Hepatocyte (in vitro differentiated cells): Measurements from ENCODE around the gene ADGRF3. TPM values are rescaled to one million over a fixed set of nuclear protein-coding genes. Genes with fewer than 3 reads are reported as not detected.
"Not testable (repeated sequence)": the region's sequence is repeated elsewhere in the genome, so short reads cannot be mapped to it uniquely, and the experiment has no call there.

Source experiments
- DNase-seq: peaks from one replicate; pipeline ENCODE4 v3.0.0-alpha.2; 2016; ENCODE audit warnings: low spot score
- H2AFZ ChIP-seq: fragments of 200-600 bp; sonication (generic); 2 replicates; pipeline ENCODE4 v1.6.0; 2016; ENCODE audit warnings: antibody characterized with exemption, mild to moderate bottlenecking
- H3K27ac ChIP-seq: fragments of 200-600 bp; sonication (generic); 2 replicates; pipeline ENCODE4 v1.5.1; 2016; ENCODE audit warnings: mild to moderate bottlenecking
- H3K27me3 ChIP-seq: fragments of 200-600 bp; sonication (generic); 2 replicates; pipeline ENCODE4 v1.6.1; 2016
- H3K36me3 ChIP-seq: fragments of 200-600 bp; sonication (generic); replicated peaks from 2 replicates; pipeline ENCODE4 v1.5.1; 2016; ENCODE audit warnings: low read depth; ENCODE audit not compliant: insufficient read depth
- H3K4me1 ChIP-seq: fragments of 200-600 bp; sonication (generic); 2 replicates; pipeline ENCODE4 v1.5.1; 2016; ENCODE audit warnings: mild to moderate bottlenecking, moderate library complexity; ENCODE audit not compliant: insufficient read depth
- H3K4me2 ChIP-seq: fragments of 200-600 bp; sonication (generic); 2 replicates; pipeline ENCODE4 v1.6.0; 2016
- H3K4me3 ChIP-seq: fragments of 200-600 bp; sonication (generic); 2 replicates; pipeline ENCODE4 v1.5.1; 2016; ENCODE audit warnings: mild to moderate bottlenecking
- H3K79me2 ChIP-seq: fragments of 200-600 bp; sonication (generic); 2 replicates; pipeline ENCODE4 v1.6.0; 2017; ENCODE audit warnings: mild to moderate bottlenecking
- H3K9me2 ChIP-seq: fragments of 200-600 bp; sonication (generic); replicated peaks from 2 replicates; pipeline ENCODE4 v1.6.0; 2017; ENCODE audit warnings: mild to moderate bottlenecking; ENCODE audit not compliant: insufficient read depth
- H3K9me3 ChIP-seq: fragments of 200-600 bp; sonication (generic); 2 replicates; pipeline ENCODE4 v1.5.1; 2016; ENCODE audit warnings: low read depth, mild to moderate bottlenecking
- H4K20me1 ChIP-seq: fragments of 200-600 bp; sonication (generic); 2 replicates; pipeline ENCODE4 v1.6.0; 2016; ENCODE audit warnings: mild to moderate bottlenecking; ENCODE audit not compliant: insufficient read depth, poor library complexity, severe bottlenecking
- CTCF ChIP-seq: fragments of 200-600 bp; sonication (generic); IDR thresholded peaks from 2 replicates; pipeline ENCODE4 v1.5.1; 2016; ENCODE audit warnings: antibody characterized with exemption, mild to moderate bottlenecking; ENCODE audit not compliant: poor library complexity
- EZH2 ChIP-seq: fragments of 200-600 bp; sonication (generic); IDR thresholded peaks from 2 replicates; pipeline ENCODE4 v1.6.1; 2016; ENCODE audit warnings: antibody characterized with exemption, mild to moderate bottlenecking, borderline replicate concordance
- EZH2phosphoT487 ChIP-seq: fragments of 200-600 bp; sonication (generic); IDR thresholded peaks from one replicate; pipeline ENCODE4 v1.6.1; 2018; ENCODE audit warnings: antibody characterized with exemption, mild to moderate bottlenecking, low read depth, moderate library complexity; ENCODE audit not compliant: unreplicated experiment, severe bottlenecking
- WGBS: methylation state at CpG from one replicate; pipeline ENCODE4 v1.1.6; 2016; ENCODE audit warnings: low lambda C conversion rate; ENCODE audit errors: missing lambda C conversion rate; 5-methylcytosine and 5-hydroxymethylcytosine counted together
- polyA plus RNA-seq: library from polyadenylated mRNA; unstranded; fragments of >200 nt; fragmentation: Nextera tagmentation; extraction: Ambion mirVana; gene quantifications from 2 replicates; pipeline ENCODE4 v1.2.1, GENCODE V29; 2016
- total RNA-seq: library from RNA; depleted of rRNA; stranded (reverse); fragments of >200 nt; gene quantifications from 2 replicates; pipeline ENCODE4 v1.2.3, GENCODE V29; 2014

Gene ADGRF3
- total and polyA plus RNA-seq, 2 experiments from 2014 or later: 0.63 to 1.3 TPM

- Histone ChIP-seq H3K4me1 (no peaks in the 10 kb centered on the region), H3K36me3 (no peaks in the 10 kb centered on the region), H3K79me2 (no peaks in the 10 kb centered on the region), H3K27me3 (no peaks in the 10 kb centered on the region), H3K4me3 (no peak overlapping the region), H3K27ac (peak overlapping the region; percentile 38), H2AFZ (no peak overlapping the region), H3K4me2 (no peak overlapping the region), H3K9me3 (no peaks in the 10 kb centered on the region), H3K9me2 (no peaks in the 10 kb centered on the region), H4K20me1 (no peaks in the 10 kb centered on the region)
- TF ChIP-seq EZH2 (no peak), EZH2phosphoT487 (no peak), CTCF (no peak)
- WGBS: 88% methylated on average over 2 of the region's 2 CpGs
- no peak for DNase-seq
Measured at GRCh38 chr2:26273501-26273900, 73.1 kb downstream of the ADGRF3 start.

- H3K4me1 ChIP-seq: no peaks in the 10 kb centered on the region
- no peaks in the 10 kb centered on the region for H3K27me3 ChIP-seq
- no peak overlapping the region for H3K4me3 ChIP-seq
- H3K4me2 ChIP-seq: no peak overlapping the region
- no peak overlapping the region for H3K27ac ChIP-seq
- no peak overlapping the region for H2AFZ ChIP-seq
- H3K36me3 ChIP-seq: no peaks in the 10 kb centered on the region
- H3K9me3 ChIP-seq: no peaks in the 10 kb centered on the region
- TF ChIP-seq EZH2: no peak
- H3K79me2 ChIP-seq: no peaks in the 10 kb centered on the region
- H4K20me1 ChIP-seq: no peaks in the 10 kb centered on the region
- DNase-seq: no peak
- no peaks in the 10 kb centered on the region for H3K9me2 ChIP-seq
Measured at GRCh38 chr2:26270373-26270772, 76.2 kb downstream of the ADGRF3 start.

GRCh38 chr2:26269571-26270158 lies 76.9 kb downstream of the ADGRF3 start:
- Histone ChIP-seq H3K79me2 (no peaks in the 10 kb centered on the region), H3K9me3 (no peaks in the 10 kb centered on the region), H3K9me2 (no peaks in the 10 kb centered on the region), H3K4me1 (no peaks in the 10 kb centered on the region), H2AFZ (no peak overlapping the region), H4K20me1 (no peaks in the 10 kb centered on the region), H3K4me2 (no peak overlapping the region), H3K27me3 (no peaks in the 10 kb centered on the region), H3K4me3 (no peak overlapping the region), H3K27ac (no peak overlapping the region), H3K36me3 (no peaks in the 10 kb centered on the region)
- no peak for TF ChIP-seq EZH2
- TF ChIP-seq CTCF: no peak
- TF ChIP-seq EZH2phosphoT487: no peak
- DNase-seq: no peak
- 97% methylated on average over 6 of the region's 6 CpGs for WGBS

GRCh38 chr2:26268670-26269385 lies 77.8 kb downstream of the ADGRF3 start:
- 98% methylated on average over 12 of the region's 12 CpGs for WGBS
- H3K4me2 ChIP-seq: not testable (repeated sequence)

More at GRCh38 chr2:26268670-26269385, 77.8 kb downstream of the ADGRF3 start:
- not testable (repeated sequence) for DNase-seq, H2AFZ ChIP-seq, H3K9me2 ChIP-seq, H3K4me3 ChIP-seq, H3K4me1 ChIP-seq, H3K9me3 ChIP-seq, H3K27ac ChIP-seq, H3K36me3 ChIP-seq, H4K20me1 ChIP-seq, H3K79me2 ChIP-seq, H3K27me3 ChIP-seq
